Measurements from ENCODE around the gene NFATC3. TPM values are rescaled to one million over a fixed set of nuclear protein-coding genes. Genes with fewer than 3 reads are reported as not detected.
A peak's percentile ranks its signal among the peaks of the same experiment; 100 is the strongest.

NFATC3 gene
- polyA plus RNA-seq, 1 experiment, result 16.7 TPM

- Histone ChIP-seq H3K27me3 (ENCODE audit: control insufficient read depth, insufficient read depth, low read length) (no peaks in the 10 kb centered on the region), H3K4me3 (ENCODE audit: low read depth, low read length) (peak overlapping the region; percentile 10; the same call in 1 of the 2 replicates), H3K9me3 (ENCODE audit: control insufficient read depth, insufficient read depth, low read length) (peaks cover 3% of the 10 kb centered on the region; the same call in 1 of the 2 replicates), H3K27ac (ENCODE audit: low read depth, low read length) (no peak overlapping the region)
- TF ChIP-seq CTCF (IDR thresholded peaks at IDR 0.05; ENCODE audit: low read depth, low read length), result no peak
- POLR2A ChIA-PET, result no interaction called here
- CTCF ChIA-PET, result interaction anchor here (2.7 kb wide), 1 partner anchor 15 kb away, joined by 10 read pairs; no protein-coding TSS in a partner anchor
- no peak for DNase-seq (ENCODE audit: low read depth, low spot score)
These were observed 161.5 kb downstream of the NFATC3 start for GRCh38 chr16:68246666-68247065.

GRCh38 chr16:68247400-68247799 is 162.2 kb downstream of the NFATC3 start:
- Histone ChIP-seq H3K4me3 (ENCODE audit: low read depth, low read length) (no peak overlapping the region), H3K9me3 (ENCODE audit: control insufficient read depth, insufficient read depth, low read length) (peaks cover 3% of the 10 kb centered on the region; the same call in 1 of the 2 replicates), H3K27ac (ENCODE audit: low read depth, low read length) (no peak overlapping the region), H3K27me3 (ENCODE audit: control insufficient read depth, insufficient read depth, low read length) (no peaks in the 10 kb centered on the region)
- no peak for TF ChIP-seq CTCF (IDR thresholded peaks at IDR 0.05; ENCODE audit: low read depth, low read length)
- ChIA-PET POLR2A (interaction anchor here (0.7 kb wide), 1 partner anchor 281 kb away, joined by 4 read pairs; no protein-coding TSS in a partner anchor), CTCF (interaction anchor here (1.3 kb wide), 1 partner anchor 15 kb away, joined by 9 read pairs; no protein-coding TSS in a partner anchor)
- DNase-seq (ENCODE audit: low read depth, low spot score), result no peak

- peaks cover 3% of the 10 kb centered on the region; the same call in 1 of the 2 replicates for H3K9me3 ChIP-seq (ENCODE audit: control insufficient read depth, insufficient read depth, low read length)
- H3K4me3 ChIP-seq (ENCODE audit: low read depth, low read length), result no peak overlapping the region
- no peak overlapping the region for H3K27ac ChIP-seq (ENCODE audit: low read depth, low read length)
- CTCF ChIA-PET, result interaction anchor here (0.6 to 1.3 kb wide), 2 partner anchors 14 to 81 kb away, joined by 3 to 9 read pairs; no protein-coding TSS in a partner anchor
- no peaks in the 10 kb centered on the region for H3K27me3 ChIP-seq (ENCODE audit: control insufficient read depth, insufficient read depth, low read length)
- no peak for DNase-seq (ENCODE audit: low read depth, low spot score)
- POLR2A ChIA-PET, result interaction anchor here (0.7 kb wide), 1 partner anchor 281 kb away, joined by 4 read pairs; no protein-coding TSS in a partner anchor
- TF ChIP-seq CTCF (IDR thresholded peaks at IDR 0.05; ENCODE audit: low read depth, low read length), result no peak
These were observed 162.8 kb downstream of the NFATC3 start for GRCh38 chr16:68247932-68248331.

- Histone ChIP-seq H3K4me3 (ENCODE audit: low read depth, low read length) (no peak overlapping the region), H3K27ac (ENCODE audit: low read depth, low read length) (no peak overlapping the region), H3K9me3 (ENCODE audit: control insufficient read depth, insufficient read depth, low read length) (peaks cover 3% of the 10 kb centered on the region; the same call in 1 of the 2 replicates), H3K27me3 (ENCODE audit: control insufficient read depth, insufficient read depth, low read length) (no peaks in the 10 kb centered on the region)
- no peak for DNase-seq (ENCODE audit: low read depth, low spot score)
- ChIA-PET CTCF (no interaction called here), POLR2A (no interaction called here)
- TF ChIP-seq CTCF (IDR thresholded peaks at IDR 0.05; ENCODE audit: low read depth, low read length), result no peak
These were observed 164.2 kb downstream of the NFATC3 start for GRCh38 chr16:68249371-68249770.

- CTCF ChIA-PET, result interaction anchor here (1.1 kb wide), 1 partner anchor 78 kb away, joined by 5 read pairs; no protein-coding TSS in a partner anchor
- H3K4me3 ChIP-seq (ENCODE audit: low read depth, low read length), result no peak overlapping the region
- POLR2A ChIA-PET, result no interaction called here
- no peaks in the 10 kb centered on the region for H3K9me3 ChIP-seq (ENCODE audit: control insufficient read depth, insufficient read depth, low read length)
- H3K27ac ChIP-seq (ENCODE audit: low read depth, low read length), result no peak overlapping the region
- H3K27me3 ChIP-seq (ENCODE audit: control insufficient read depth, insufficient read depth, low read length), result no peaks in the 10 kb centered on the region
- no peak for TF ChIP-seq CTCF (IDR thresholded peaks at IDR 0.05; ENCODE audit: low read depth, low read length)
- no peak for DNase-seq (ENCODE audit: low read depth, low spot score)
These were observed 165.8 kb downstream of the NFATC3 start for GRCh38 chr16:68250951-68251350.
